Loucy (cell line): ENCODE data around the gene OR2AE1.

Source experiments
- H2AFZ ChIP-seq: fragments of 200-600 bp; sonication (generic); 2 replicates; pipeline ENCODE4 v1.6.0; 2016; ENCODE audit warnings: antibody characterized with exemption, mild to moderate bottlenecking, low read length, moderate library complexity
- H3F3A ChIP-seq: fragments of 200-600 bp; 2 replicates; pipeline ENCODE4 v1.6.0; 2016; ENCODE audit warnings: antibody characterized with exemption, low read depth, mild to moderate bottlenecking
- H3K27me3 ChIP-seq: fragments of 200-600 bp; sonication (generic); 2 replicates; pipeline ENCODE4 v1.6.1; 2014; ENCODE audit warnings: low read length, mild to moderate bottlenecking; ENCODE audit not compliant: insufficient read depth, poor library complexity, severe bottlenecking
- H3K36me3 ChIP-seq: fragments of 200-600 bp; sonication (generic); 2 replicates; pipeline ENCODE4 v1.6.1; 2016; ENCODE audit warnings: low read length; ENCODE audit not compliant: insufficient read depth
- H3K4me1 ChIP-seq: fragments of 200-600 bp; sonication (generic); 2 replicates; pipeline ENCODE4 v1.5.1; 2014; ENCODE audit warnings: low read length, mild to moderate bottlenecking; ENCODE audit not compliant: insufficient read depth, poor library complexity, severe bottlenecking
- H3K4me2 ChIP-seq: fragments of 200-600 bp; sonication (generic); 2 replicates; pipeline ENCODE4 v1.6.0; 2014; ENCODE audit warnings: antibody characterized with exemption, low read length, low read depth, mild to moderate bottlenecking; ENCODE audit not compliant: poor library complexity, severe bottlenecking
- H3K4me3 ChIP-seq: fragments of 200-600 bp; sonication (generic); 2 replicates; pipeline ENCODE4 v1.5.1; 2014; ENCODE audit warnings: low read length, mild to moderate bottlenecking, mixed read lengths; ENCODE audit not compliant: poor library complexity, severe bottlenecking
- H3K79me2 ChIP-seq: fragments of 200-600 bp; sonication (generic); 2 replicates; pipeline ENCODE4 v1.6.1; 2014; ENCODE audit warnings: low read length; ENCODE audit not compliant: insufficient read depth
- H3K9ac ChIP-seq: fragments of 200-600 bp; sonication (generic); 2 replicates; pipeline ENCODE4 v1.6.0; 2014; ENCODE audit warnings: mild to moderate bottlenecking, low read depth, low read length, moderate library complexity; ENCODE audit not compliant: poor library complexity, severe bottlenecking
- H3K9me2 ChIP-seq: fragments of 200-600 bp; sonication (generic); replicated peaks from 2 replicates; pipeline ENCODE4 v1.6.1; 2016; ENCODE audit warnings: low read depth, low read length, mixed read lengths
- H3K9me3 ChIP-seq: fragments of 200-600 bp; sonication (generic); 2 replicates; pipeline ENCODE4 v1.6.1; 2014; ENCODE audit warnings: mild to moderate bottlenecking, antibody characterized with exemption, low read length, low read depth; ENCODE audit not compliant: insufficient read depth
- H4K20me1 ChIP-seq: fragments of 200-600 bp; sonication (generic); 2 replicates; pipeline ENCODE4 v1.6.0; 2014; ENCODE audit warnings: antibody characterized with exemption, low read length, mild to moderate bottlenecking; ENCODE audit not compliant: insufficient read depth, poor library complexity, severe bottlenecking
- CTCF ChIP-seq: fragments of 200-600 bp; sonication (generic); conservative IDR thresholded peaks from 2 replicates; pipeline ENCODE4 v1.5.1; 2014; ENCODE audit warnings: mild to moderate bottlenecking, antibody characterized with exemption, low read length
- EZH2phosphoT487 ChIP-seq: fragments of 200-600 bp; IDR thresholded peaks from 2 replicates; pipeline ENCODE4 v1.6.1; 2018; ENCODE audit warnings: antibody characterized with exemption, mild to moderate bottlenecking, moderate library complexity, borderline replicate concordance

Gene OR2AE1

GRCh38 chr7:99876933-99877332 is at the start of gene OR2AE1:
OR2AE1 (minus strand) TSS chr7:99877033; CDS start chr7:99877033, 0 bp downstream.
- Histone ChIP-seq H3K4me3 (no peak within 1 kb of the TSS), H3F3A (no peaks in the 10 kb centered on the region), H3K79me2 (no peaks in the 10 kb centered on the region), H2AFZ (no peak within 1 kb of the TSS), H3K27me3 (no peaks in the 10 kb centered on the region), H3K4me1 (no peaks in the 10 kb centered on the region), H3K9me3 (no peaks in the 10 kb centered on the region), H3K4me2 (no peak within 1 kb of the TSS), H4K20me1 (no peaks in the 10 kb centered on the region), H3K36me3 (no peaks in the 10 kb centered on the region), H3K9ac (no peak within 1 kb of the TSS), H3K9me2 (no peaks in the 10 kb centered on the region)
- TF ChIP-seq CTCF (no peak), EZH2phosphoT487 (no peak)

GRCh38 chr7:99926321-99926720 is 49.5 kb upstream of the OR2AE1 start:
- Histone ChIP-seq H4K20me1 (no peaks in the 10 kb centered on the region), H3K36me3 (no peaks in the 10 kb centered on the region), H3F3A (no peaks in the 10 kb centered on the region), H3K9me2 (no peaks in the 10 kb centered on the region), H3K4me1 (peaks cover 6% of the 10 kb centered on the region), H3K27me3 (peaks cover 57% of the 10 kb centered on the region), H3K9me3 (no peaks in the 10 kb centered on the region), H3K79me2 (no peaks in the 10 kb centered on the region), H3K4me2 (no peak overlapping the region), H3K4me3 (no peak overlapping the region), H2AFZ (no peak overlapping the region), H3K9ac (no peak overlapping the region)
- TF ChIP-seq EZH2phosphoT487 (no peak), CTCF (no peak)

- peaks cover 22% of the 10 kb centered on the region for H3K79me2 ChIP-seq
- no peaks in the 10 kb centered on the region for H3K9me3 ChIP-seq
- no peaks in the 10 kb centered on the region for H3K9me2 ChIP-seq
- no peak overlapping the region for H3K4me2 ChIP-seq
- H2AFZ ChIP-seq: no peak overlapping the region
- TF ChIP-seq CTCF: no peak
- no peak for TF ChIP-seq EZH2phosphoT487
- peaks cover 54% of the 10 kb centered on the region for H3K27me3 ChIP-seq
- H3F3A ChIP-seq: no peaks in the 10 kb centered on the region
- H3K4me3 ChIP-seq: no peak overlapping the region
- H3K4me1 ChIP-seq: peaks cover 10% of the 10 kb centered on the region
- no peak overlapping the region for H3K9ac ChIP-seq
- H4K20me1 ChIP-seq: peaks cover 8% of the 10 kb centered on the region
- H3K36me3 ChIP-seq: no peaks in the 10 kb centered on the region
These were observed 46.4 kb upstream of the OR2AE1 start for GRCh38 chr7:99923200-99923599.
